HG03039 (cell line): Measurements from ENCODE around the gene SSTR5.
"Not testable (repeated sequence)": the region's sequence is repeated elsewhere in the genome, so short reads cannot be mapped to it uniquely, and the experiment has no call there.

ENCODE experiments used
- ATAC-seq: cut with Tn5 transposase; IDR thresholded peaks from one replicate; pipeline ENCODE4 v1.9.1; 2021; ENCODE audit warnings: mild to moderate bottlenecking, moderate library complexity; ENCODE audit not compliant: unreplicated experiment

Gene SSTR5

DNA sequence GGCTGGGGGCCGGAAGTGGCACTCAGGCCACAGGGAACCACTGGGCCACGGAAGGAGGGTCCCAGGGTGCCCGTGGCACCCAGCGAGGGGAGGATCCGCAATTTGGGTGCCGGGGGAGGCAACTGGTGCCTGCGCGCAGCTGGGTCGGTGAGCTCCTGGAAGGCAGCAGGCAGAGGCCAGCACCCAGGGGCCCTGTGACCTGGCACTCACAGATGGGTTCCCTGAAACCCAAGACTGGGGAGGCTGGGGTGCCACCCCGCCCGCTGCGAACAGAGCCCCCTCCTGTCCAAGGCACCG is 663 bp downstream of the SSTR5 start:
- no peak for ATAC-seq

DNA sequence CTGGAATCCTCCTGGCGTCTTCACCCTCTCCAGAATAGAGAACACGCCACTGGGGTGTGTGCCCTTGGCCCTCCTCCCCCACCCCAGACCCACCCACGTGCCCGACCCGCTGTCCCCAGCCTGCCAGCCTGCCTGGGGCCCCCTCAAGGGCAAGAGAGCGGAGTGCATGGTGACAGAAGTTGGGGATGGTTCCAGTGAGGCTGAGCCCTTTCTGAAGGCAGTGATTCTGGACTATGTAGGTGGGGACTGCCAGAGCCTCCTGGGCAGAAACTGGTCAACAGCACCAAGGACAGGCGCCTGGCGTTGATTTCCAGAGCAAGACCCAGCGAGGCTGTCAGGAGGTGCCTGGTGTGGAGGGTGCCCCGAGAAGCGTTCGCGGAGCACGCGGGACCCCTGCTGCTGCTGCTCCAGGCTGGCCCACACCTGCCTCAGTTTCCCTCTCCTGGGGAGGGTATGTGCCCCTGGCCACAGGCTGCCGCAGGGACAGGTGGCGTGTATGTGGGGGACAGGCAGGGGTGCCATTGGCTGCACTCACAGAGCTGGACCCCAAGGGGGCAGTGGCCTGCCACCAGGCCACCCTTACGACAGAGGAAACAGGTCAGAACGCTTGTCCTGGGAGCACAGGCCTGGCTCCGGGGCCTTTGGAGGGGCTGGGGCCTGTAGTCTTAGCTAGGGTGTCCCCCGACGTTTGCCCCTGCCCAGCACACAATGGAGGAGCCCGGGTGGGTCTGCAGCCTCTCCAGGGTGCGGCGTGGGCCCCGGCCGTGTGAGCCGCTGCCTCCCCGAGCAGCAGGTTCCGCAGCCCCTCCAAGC is 1.2 kb downstream of the SSTR5 start:
- no peak for ATAC-seq

DNA sequence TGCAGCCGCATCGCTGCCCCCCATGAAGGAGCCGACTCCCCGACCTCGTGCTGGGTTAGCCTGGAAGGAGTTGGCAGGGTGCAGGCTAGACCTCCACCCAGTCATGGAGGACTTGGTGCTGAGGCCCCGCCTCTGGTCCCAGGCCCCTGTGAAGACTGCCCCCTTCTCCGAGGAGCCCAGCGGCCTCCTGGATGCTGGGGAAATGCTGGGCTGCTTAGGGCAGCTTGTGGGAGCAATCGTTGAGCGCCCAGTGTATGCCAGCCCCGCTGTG is 1.8 kb downstream of the SSTR5 start:
- ATAC-seq, result no peak

DNA sequence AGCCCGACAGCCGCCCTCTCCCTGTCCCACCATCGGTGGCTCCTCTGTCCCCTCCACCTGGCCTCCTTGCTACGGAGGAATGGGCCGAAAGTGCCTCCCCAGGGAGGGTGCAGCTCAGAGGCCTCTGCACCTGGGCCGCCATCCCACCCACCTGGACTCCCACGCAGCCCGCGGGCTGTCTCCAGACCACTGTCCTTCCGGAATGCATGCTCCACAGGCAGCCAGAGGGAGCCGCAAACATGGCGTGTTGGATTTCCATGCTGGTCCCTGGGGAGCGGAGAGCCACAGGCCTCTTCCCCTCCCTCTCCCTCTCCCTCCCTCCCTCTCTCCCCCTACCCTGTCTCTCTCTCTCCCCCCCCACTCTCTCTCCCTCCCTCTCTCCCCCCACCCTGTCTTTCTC is 3.0 kb downstream of the SSTR5 start:
- ATAC-seq, result no peak

DNA sequence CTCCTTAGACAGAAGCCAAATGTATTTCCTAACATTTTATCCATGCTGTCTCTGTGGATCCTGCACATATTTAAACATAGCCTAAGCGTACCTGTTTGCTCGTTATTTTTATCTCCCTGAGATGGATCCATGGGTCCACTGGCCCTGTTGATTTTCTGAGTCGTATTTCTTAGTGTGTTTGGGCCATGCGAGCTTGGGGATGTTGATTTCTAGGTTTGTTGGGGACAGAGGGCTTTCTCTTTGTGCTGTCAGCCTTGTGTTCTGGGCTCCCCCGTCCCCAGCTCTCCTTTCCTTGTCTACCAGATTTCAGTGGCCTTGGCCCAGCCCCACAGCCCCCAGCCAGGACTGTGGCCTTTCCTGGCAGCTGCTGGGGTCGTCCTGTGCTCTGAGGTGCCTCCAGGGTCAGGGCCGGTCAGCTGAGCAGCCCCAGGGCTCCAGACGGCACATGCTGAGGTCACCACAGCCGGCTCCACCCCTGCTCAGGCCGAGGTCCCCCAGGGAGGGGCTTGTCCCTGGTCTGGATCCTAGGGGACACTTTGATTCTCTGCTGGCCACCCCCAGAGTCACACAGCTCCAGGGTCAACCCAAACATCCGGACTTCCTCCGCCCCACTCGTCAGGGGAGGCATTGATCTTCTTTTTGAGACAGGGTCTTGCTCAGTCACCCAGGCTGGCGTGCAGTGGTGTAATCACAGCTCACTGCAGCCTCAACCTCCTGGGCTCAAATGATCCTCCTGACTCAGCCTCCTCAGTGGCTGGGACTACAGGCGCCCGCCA is 4.4 kb downstream of the SSTR5 start:
- ATAC-seq, result no peak

DNA sequence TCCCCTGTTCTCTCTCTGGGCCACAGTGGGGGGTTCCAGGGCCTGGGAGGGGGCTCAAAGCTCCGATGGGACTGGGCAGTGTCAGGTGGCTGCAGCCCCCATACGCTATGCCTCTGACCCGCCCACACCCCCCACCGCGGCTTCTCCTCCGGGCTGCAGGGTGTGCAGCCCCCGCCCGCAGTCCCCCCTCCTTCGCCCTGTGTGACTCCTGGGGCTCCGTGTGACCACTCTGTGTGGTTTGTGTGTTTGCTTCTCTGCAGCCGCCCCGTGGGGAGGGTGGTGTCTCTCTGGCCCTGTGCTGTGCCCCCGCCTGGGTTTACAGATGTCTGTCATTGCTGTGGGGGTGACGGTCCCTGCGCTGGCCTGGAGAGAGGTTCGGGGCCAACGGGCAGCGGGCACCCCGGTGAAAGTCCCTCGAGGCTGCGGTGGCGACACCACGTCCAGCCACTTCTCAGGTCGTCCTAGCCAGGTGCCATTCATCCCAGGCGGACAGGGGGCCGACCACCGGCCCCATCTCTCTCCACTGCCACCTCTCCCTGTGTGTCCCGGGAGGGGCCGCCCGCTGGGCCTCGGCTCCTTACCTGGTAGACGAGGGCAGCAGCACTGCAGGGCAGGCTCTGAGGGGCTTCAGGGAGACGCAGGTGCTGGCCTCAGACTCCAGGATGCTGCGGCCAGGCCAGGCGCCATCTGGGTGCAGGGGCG is 5.5 kb downstream of the SSTR5 start:
- no peak for ATAC-seq

DNA sequence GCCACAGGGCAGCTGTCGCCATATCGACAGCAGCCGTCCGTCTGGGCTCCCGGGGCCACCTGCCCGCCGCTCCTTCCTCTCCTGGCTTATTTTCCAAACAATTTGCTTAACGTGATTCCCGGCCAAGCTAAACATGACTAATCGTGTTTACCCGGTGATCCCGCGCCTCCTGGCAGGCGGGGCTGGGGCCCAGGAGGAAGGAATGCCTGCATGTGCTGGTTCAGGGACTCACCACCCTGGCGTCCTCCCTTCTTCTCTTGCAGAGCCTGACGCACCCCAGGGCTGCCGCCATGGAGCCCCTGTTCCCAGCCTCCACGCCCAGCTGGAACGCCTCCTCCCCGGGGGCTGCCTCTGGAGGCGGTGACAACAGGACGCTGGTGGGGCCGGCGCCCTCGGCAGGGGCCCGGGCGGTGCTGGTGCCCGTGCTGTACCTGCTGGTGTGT is 6.1 kb downstream of the SSTR5 start:
- no peak for ATAC-seq

DNA sequence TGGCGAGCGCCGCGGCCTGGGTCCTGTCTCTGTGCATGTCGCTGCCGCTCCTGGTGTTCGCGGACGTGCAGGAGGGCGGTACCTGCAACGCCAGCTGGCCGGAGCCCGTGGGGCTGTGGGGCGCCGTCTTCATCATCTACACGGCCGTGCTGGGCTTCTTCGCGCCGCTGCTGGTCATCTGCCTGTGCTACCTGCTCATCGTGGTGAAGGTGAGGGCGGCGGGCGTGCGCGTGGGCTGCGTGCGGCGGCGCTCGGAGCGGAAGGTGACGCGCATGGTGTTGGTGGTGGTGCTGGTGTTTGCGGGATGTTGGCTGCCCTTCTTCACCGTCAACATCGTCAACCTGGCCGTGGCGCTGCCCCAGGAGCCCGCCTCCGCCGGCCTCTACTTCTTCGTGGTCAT is 6.8 kb downstream of the SSTR5 start:
- no peak for ATAC-seq

DNA sequence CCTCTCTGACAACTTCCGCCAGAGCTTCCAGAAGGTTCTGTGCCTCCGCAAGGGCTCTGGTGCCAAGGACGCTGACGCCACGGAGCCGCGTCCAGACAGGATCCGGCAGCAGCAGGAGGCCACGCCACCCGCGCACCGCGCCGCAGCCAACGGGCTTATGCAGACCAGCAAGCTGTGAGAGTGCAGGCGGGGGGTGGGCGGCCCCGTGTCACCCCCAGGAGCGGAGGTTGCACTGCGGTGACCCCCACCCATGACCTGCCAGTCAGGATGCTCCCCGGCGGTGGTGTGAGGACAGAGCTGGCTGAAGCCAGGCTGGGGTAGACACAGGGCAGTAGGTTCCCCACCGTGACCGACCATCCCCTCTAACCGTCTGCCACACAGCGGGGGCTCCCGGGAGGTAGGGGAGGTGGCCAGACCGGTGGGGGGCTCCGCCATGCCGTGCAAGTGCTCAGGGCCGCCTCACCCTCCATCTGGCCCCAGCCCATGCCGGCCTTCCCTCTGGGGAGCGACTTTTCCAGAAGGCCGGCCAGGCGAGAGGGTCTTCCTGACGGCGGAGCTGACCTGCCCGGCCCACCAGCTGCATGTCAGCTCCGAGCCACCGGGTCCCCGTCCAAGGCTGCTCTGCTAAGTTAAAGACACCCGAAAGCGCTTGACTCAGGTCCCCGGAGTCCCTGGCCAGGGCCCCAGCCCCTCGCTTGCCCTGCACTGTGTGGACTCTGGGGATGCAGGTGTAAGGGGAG is 7.4 kb downstream of the SSTR5 start:
- no peak for ATAC-seq

DNA sequence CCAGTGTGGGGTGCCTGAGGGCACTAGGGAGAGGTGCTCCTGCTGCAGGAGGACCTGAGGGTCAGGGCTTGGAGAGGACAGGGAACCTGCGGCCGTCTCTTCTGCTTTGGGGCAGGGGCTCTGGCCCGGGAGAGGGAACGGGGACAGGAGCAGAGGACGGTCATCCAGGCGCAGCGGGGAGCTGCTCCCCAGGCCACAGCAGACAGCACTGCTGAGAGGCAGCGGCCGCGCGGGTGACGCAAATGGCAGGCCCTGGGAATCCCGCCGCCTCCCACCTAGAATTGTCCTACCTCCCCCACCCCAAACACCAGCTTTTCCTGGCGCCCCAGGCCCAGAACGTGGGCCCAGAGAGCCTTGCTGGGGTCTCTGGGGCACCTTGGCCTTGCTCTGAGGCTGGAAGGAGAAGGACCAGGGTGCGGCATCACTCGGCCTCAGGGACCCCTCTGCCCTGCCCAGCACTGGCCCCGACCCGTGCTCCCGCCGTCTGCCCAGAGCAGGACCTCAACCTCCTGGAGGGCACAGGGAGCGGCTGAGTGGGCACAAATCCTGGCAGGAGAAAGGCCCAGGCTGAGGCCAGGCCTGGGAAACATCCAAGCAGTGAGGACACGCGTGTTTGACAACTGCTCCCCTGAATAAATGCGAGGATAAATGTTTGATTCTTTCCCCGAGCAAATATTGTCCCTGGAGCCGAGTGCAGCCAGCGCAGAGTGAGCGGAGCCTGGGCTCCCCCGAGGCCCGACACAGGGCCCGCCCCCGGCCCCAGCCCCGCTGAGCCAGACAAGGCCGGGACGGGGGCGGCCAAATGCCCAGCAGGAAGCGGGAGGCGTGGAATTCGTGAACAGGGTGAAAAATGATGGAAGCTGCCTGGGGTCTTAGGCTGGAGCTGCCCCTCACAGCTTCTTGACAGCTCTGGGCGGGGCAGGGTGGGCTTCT is 8.5 kb downstream of the SSTR5 start:
- no peak for ATAC-seq

DNA sequence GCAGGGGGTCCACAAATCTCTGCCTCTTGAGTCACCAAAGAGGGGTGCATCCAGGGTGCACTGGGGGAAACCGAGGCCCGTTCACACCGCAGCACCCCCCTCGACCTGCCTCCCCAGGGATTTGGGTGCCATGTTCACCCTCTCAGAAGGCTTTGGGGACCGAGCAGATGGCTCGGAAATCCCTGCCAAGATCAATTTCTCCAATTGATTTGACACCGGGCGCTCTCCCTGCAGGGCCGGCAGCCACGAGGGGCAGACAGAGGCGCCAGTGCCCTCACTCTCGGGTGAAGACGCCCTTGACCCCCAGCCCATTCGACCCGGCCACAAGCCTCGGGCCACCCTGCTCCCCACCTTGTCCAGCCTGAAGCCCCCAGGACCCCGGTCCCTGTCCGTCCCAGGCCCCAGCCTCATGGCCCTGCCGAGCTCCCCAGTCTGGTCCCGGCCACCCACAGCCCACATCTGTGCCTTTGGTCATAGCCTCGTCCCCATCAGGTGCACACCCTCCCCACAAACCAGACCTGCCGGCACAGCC is 9.3 kb downstream of the SSTR5 start:
- ATAC-seq, result no peak

DNA sequence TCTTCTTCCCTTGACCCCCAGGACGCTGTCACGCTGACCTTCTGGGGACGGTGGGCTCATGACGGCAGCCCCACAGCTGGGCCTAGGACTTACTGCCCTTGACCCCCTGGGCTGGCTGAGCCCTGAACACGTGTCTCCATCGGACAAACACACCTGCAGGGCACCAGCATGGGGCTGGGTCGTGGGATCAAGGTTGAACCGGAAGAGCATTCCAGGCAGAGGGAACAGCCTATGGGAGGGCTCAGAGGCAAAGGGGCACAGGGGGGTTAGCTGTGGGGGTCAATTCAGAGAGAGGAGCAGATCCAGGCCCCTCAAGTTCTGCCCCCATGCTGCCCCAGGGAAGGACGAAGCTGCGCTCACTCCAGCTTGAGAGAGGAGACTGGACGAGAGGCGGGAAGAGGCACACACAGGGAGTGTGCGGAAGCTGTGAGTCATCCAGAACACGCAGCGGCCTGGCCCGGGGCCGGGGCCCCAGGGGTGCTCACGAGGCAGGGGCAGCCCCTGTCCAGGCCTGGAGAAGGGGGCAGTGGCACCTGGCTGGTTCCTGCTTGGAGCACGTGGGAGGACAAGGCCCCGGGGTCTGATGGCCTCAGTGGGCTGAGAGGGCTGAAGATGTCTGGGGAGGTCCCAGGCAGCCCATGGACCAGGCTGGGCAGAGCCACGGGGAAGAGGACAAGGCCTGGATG is 9.9 kb downstream of the SSTR5 start:
- ATAC-seq, result no peak

DNA sequence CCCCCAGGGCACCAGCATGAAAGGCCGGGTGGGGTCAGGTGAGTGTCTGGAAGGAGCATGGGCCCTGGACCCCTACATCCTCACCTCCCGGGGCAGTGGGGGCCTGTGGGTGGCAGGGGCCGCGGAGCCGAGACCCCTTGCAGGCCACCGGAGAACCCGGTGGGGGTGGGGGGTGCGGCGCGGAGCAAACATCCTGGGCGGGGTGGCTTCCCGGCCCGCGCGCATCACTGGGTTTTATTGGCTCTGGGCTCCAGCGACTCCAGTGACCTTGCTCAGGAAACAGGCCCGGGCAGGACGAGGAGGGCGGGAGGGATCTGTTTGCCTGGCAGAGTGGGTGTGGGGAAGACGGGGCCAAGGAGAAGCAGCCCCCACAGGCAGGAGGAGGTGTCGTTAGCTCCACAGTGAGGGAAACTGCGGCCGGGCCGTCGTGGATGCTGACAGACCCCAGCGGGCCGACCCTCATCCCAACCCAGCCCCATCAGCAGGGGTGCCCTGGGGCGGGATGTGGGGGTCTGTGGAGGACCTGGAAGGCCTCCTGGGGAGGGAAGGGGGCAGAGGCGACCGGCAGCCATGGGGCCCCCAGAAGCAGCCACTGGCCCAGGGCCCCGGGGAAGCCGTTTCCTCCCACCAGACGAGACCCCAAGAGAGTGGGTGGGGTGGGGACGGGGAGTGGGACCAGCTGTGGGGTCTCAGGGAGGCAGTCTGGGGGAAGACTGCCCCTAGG is 10.6 kb downstream of the SSTR5 start:
- no peak for ATAC-seq

DNA sequence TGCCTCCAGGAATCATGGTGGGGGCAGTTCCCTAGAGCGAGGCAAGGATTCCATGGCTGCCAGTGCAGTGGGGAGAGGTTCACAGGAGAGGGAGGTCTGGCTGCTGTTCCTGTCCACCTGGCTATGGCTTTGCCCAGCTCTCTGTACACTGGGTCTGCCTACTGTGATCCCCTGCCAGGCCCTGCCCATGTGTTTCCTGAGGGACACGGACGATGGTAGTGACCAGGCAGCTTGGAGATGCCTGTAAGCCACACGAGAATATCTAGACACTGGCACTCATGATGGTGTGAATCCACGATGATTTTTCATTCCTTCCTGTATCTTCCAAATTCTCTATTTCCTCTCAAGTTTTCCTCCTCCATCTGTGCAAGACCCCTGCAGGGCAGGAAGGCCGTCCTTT is 12.4 kb downstream of the SSTR5 start:
- ATAC-seq, result no peak

DNA sequence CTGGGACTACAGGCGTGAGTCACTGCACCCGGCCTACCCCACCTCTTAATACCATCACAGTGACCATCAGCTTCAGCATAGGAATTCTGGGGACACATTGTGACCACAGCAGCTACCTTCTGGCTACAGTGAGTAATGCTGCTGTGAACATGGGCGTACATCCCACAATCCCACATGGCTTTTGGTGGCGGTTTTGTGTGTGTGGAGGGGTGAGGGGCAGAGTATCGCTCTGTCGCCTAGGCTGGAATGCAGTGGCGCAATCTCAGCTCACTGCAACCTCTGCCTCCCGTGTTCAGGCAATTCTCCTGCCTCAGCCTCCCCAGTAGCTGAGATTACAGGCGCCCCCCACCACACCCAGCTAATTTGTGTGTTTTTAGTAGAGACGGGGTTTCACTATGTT is 13.9 kb downstream of the SSTR5 start:
- not testable (repeated sequence) for ATAC-seq

DNA sequence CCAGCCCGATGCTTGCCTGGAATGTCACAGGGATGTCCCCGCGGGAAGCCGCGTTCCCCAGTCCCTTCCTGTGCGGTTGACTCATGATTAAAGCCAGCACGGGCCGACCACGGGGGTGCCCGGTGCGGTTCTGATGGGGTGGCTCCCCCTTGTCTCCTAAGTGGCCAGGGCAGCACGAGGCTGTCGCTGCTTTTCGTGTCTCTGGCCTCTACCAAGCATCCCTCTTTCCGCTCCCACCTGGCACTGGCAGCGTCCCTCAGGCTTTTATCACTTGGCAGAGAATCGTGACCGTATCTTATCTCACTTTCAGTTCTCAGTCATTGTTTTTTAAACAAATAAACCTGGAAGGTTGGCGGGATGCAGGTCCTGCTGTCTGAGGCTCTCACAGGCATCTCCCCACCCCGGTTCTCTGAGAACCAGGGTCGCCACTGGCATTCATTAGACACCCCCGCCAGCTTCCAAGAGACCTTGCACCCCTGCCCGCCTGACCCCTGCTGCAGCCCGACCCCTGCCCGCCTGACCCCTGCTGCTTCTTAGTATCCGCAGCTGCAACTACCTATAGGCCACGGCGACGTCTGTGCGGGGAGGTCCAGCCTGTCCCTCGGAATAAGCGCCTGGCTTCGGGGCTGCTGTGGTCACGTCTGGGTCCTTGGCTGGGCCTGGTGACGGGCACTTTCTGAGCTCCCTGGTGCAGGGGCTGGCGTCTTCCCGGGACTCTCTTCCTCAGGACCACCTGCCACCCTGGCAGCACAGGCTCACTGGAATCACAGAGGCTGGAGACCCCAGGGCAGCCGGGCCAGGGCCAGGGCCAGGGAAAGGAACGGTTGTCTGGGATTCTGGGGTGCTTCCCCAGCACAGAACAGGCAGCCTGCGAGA is 16.0 kb downstream of the SSTR5 start:
- no peak for ATAC-seq

DNA sequence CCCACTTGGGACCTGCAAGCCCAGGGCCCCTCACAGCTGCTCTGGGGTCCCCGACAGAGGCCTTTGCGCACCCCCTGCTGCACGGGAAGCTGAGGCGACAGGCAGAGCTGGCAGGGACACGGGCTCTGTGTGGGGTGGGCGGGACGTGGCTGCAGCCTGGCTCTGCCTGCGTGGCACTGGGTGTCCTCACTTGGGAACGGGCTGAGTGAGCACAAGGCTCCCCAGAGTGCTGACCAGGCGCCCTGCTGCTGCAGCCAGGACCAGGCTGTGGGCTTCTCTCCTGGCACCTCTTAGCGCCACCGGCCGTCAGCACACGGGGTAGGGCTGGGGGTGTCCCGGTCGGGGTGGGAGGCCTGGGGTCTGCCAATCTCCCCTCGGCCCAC is 16.9 kb downstream of the SSTR5 start:
- ATAC-seq, result no peak
